Hypothalamus (tissue), 51 donors: Measurements from ENCODE around the gene MAGIX.
"Not testable (repeated sequence)": the region's sequence is repeated elsewhere in the genome, so short reads cannot be mapped to it uniquely, and the experiment has no call there.

ENCODE experiments used
- DNase-seq, 51 donors: peaks; one replicate each; lab custom pipeline; 2025; lab: John Stamatoyannopoulos, UW

Gene MAGIX

GRCh38 chrX:49157194-49157593 is 5.4 kb upstream of the MAGIX start:
- DNase-seq = no peak

- no peak for DNase-seq
Measured at GRCh38 chrX:49160908-49161307, 1.6 kb upstream of the MAGIX start.

DNA sequence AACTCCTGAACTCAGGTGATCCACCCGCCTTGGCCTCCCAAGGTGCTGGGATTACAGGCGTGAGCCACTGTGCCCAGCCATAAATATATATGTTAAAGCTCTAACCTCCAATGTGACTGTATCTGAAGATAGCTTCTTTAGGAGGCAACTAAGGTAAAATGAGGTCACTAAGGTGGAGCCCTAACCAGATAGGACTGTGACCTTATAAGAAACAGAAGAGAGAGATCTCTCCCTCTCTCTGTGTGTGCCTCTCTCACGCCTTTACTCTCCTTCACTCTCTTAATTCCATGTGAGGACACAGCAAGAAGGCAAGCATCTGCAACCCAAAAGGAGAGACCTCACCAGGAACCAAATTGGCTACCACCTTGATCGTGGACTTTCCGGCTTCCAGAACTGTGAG is 926 bp upstream of the MAGIX start:
- DNase-seq = no peak

- peak; percentile 27 to 91 (median 75) for DNase-seq
Measured at GRCh38 chrX:49163555-49164419, 1.2 kb downstream of the MAGIX start.

DNA sequence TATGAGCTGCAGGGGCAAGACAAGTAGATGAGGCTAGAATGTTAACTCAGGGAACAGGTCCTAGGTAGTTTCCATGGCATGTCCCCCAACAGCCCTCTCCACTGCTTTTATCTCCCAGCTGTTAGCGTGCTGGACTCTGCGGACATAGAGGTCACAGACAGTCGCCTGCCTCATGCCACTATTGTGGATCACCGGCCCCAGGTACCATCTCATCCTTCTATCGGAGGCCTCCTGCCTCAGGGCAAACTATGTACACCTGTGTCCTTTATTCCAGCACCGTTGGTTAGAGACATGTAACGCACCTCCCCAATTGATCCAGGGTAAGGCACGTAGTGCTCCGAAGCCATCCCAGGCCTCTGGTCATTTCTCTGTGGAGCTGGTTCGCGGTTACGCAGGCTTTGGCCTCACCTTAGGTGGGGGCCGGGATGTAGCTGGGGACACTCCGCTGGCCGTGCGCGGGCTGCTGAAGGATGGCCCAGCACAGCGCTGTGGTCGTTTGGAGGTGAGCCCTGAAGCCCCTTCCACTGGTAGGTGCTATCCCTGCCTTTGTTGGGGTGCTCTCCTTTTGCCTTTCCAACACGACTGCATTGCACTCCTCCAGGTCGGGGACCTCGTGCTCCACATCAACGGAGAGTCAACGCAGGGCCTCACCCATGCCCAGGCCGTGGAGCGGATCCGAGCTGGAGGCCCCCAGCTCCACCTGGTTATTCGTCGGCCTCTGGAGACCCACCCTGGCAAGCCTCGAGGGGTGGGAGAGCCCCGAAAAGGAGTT is 2.2 kb downstream of the MAGIX start:
- no peak for DNase-seq

DNA sequence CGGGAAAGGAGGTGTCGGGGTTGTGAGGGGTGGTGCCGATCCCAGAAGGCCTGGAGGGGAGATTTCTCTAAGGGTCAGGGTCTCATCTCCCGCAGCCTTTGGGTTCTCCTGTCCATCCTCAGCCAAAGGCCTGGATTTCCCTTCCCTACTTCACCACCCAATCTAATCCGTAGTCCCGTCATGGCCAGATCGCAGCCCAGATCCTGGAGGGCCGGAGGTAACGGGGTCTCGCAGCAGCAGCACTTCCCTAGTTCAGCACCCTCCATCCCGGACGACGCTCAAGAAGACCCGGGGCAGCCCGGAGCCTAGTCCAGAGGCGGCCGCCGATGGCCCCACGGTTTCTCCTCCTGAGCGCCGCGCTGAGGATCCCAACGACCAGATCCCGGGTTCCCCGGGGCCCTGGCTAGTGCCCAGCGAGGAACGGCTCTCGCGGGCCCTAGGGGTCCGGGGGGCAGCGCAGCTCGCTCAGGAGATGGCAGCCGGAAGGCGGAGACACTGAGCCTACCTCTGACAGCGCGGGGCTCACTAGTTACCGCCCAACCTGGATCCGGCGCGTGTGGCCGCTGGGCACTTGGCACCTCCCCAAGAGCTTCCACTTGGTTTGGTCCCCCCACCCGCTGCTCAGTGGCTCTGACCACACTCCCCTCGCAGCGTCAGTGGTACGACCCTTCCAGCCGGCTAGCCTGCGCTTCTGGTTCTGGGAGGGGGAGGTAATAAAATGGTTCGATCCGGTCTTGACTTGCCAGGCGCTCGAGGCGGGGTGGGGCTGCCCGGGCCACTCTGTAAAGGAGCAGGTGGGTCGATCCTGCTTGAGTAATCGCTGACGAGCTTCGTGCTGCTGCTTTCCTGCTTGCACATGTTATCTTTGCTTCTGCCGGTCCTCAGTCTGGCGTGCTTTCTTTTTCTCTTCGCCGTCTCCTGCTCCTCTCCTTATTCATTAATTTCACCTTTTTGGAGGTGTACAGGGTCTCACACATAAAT is 3.6 kb downstream of the MAGIX start:
- DNase-seq = peak in 48 of 51 donors; percentile 2 to 77 (median 50)

DNA sequence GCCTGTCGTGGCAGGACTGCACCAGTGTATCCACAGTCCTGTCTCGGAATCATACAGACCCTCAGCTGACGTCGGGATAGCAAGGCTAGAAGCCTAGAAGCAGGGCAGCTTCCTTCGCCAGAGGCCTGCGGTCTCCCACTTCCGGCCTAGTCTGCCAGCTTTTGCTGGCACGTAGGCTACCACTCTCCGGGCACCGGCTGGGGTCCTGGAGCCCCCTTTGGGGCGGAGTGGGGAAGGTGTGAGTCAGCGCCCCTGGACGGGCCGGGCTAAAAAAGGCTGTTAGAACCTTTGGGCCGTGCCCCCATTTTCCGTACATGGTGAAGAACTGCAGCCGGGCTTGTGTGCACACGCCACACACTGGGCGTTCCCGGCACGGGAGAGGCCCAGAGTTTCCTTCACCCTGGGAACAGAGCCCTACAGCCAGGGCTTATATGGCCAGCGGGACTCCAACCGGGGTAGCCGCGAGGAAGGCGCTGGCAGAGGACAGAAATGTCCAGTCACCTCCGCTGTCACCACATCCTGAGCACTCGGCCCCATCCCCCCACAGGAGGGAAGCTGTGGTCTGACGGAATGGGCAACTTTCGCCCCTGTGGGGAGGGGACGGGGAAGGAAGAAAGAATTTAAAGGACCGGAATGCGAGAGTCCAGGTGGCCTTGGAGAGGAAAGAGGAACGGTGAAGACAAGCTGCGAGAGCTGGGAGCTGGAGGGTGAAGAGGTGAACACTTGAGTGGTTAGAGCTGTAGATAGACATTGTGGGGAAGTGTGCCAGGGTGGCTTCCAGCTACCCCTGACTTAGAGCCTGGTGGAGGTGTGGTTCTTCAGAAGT is 4.6 kb downstream of the MAGIX start:
- peak in 25 of 51 donors; percentile 1 to 46 (median 26) for DNase-seq

- DNase-seq = no peak
Measured at GRCh38 chrX:49167740-49168108, 5.2 kb downstream of the MAGIX start.

GRCh38 chrX:49171752-49172279 is 9.3 kb downstream of the MAGIX start, which contains the start of gene PLP2:
Gene PLP2 (plus strand): TSS chrX:49171898. CDS start chrX:49172001, 103 bp downstream.
- DNase-seq = peak in 12 of 51 donors; percentile 1 to 19 (median 7)

DNA sequence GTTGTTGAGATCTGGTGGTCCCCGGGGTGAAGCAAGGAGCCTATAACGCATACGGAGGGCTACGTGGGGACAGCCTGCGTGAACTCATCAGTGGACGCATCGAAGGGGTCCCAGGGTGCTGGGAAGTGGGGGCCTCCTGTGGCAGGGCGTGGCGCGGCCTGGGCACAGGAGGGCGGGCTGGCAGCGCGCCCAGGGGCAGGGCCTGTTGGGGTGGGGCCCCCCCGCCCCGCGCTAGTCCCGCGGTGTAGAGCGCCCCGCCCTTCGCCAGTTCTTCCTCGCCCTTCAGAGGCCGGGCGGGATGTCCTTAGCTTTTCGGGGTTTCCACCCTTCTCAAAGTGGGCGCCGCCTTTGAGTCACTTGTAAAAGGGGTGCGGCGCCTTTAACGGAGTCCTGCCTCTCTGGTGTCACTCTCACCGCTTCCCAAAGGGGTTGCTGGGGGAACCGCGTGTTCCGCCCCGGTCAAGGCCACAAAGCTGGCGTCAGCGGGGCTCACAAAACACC is 9.8 kb downstream of the MAGIX start:
- peak in 28 of 51 donors; percentile 4 to 68 (median 16) for DNase-seq

GRCh38 chrX:49173544-49173943 is 11.0 kb downstream of the MAGIX start:
- DNase-seq = not testable (repeated sequence)

GRCh38 chrX:49174723-49175122 is 12.2 kb downstream of the MAGIX start:
- no peak for DNase-seq

GRCh38 chrX:49175435-49176274 is 13.1 kb downstream of the MAGIX start:
- no peak for DNase-seq

- peak in 1 of 51 donors; percentile 7 for DNase-seq
Measured at GRCh38 chrX:49176421-49177326, 14.1 kb downstream of the MAGIX start.

DNA sequence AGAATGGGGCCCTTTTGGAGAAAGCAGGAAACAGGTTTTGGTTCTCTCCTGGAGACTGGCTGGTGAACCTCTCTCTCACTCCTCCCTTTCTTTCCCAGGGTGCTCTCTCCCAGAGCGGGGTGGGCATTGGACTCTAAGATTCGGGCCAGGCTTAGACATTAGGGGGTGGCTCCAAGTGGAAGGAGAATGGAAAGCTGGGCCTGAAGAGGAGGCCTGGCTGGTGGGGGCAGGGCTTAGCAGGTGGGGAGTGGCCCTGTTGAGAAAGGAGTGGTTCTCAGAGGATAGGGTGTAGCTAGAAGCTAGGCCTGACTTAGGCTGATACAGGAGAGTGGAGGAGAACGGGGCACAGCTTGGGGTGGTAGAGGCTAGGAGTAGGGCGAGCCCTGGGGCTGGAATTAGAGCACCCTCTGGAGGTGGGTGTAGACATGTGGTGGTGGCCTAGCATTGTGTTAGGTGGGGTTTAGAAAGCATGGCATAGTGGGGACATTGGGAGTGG is 14.8 kb downstream of the MAGIX start:
- DNase-seq = no peak

- DNase-seq = no peak
Measured at GRCh38 chrX:49177873-49178480, 15.4 kb downstream of the MAGIX start.
